Measurements from ENCODE around the gene MRPL9.

DNA sequence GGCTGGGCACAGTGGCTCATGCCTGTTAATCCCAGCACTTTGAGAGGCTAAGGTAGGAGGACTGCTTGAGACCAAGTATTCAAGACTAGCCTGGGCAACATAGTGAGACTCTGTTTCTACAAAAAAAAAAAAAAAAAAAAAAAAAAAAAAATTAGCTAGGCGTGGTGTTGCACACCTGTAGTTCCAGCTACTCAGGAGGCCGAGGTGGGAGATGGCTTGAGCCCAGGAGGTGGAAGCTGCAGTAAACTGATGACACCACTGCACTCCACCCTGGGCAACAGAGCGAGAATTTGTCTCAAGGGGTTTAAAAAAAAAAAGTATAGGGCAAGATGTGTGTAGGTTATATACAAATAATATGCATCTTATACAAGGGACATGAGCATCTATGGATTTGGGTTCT is 24.4 kb upstream of the MRPL9 start:
- TF ChIP-seq EZH2 (IDR thresholded peaks at IDR 0.05): no peak
- TF ChIP-seq, protein P1, sequence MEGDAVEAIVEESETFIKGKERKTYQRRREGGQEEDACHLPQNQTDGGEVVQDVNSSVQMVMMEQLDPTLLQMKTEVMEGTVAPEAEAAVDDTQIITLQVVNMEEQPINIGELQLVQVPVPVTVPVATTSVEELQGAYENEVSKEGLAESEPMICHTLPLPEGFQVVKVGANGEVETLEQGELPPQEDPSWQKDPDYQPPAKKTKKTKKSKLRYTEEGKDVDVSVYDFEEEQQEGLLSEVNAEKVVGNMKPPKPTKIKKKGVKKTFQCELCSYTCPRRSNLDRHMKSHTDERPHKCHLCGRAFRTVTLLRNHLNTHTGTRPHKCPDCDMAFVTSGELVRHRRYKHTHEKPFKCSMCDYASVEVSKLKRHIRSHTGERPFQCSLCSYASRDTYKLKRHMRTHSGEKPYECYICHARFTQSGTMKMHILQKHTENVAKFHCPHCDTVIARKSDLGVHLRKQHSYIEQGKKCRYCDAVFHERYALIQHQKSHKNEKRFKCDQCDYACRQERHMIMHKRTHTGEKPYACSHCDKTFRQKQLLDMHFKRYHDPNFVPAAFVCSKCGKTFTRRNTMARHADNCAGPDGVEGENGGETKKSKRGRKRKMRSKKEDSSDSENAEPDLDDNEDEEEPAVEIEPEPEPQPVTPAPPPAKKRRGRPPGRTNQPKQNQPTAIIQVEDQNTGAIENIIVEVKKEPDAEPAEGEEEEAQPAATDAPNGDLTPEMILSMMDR (IDR thresholded peaks at IDR 0.05): no peak
